GM12873 (cell line): ENCODE data around the gene MYLK4.
A peak's percentile ranks its signal among the peaks of the same experiment; 100 is the strongest.

Source experiments
- CTCF ChIP-seq: IDR thresholded peaks from 2 replicates; pipeline ENCODE4 v1.5.1; 2012; ENCODE audit warnings: low read depth, mild to moderate bottlenecking, moderate library complexity, low read length, control low read depth; ENCODE audit not compliant: insufficient read depth; ENCODE audit errors: missing control alignments

Gene MYLK4

GRCh38 chr6:2794171-2794730, 43.5 kb upstream of the MYLK4 start:
- TF ChIP-seq CTCF: no peak

- no peak for TF ChIP-seq CTCF
Observed at GRCh38 chr6:2793534-2794151, 42.9 kb upstream of the MYLK4 start.

GRCh38 chr6:2792330-2793110, 41.8 kb upstream of the MYLK4 start:
- no peak for TF ChIP-seq CTCF

GRCh38 chr6:2791450-2791974, 40.8 kb upstream of the MYLK4 start:
- no peak for TF ChIP-seq CTCF

- TF ChIP-seq CTCF: peak; percentile 73
Observed at GRCh38 chr6:2790588-2791449, 40.1 kb upstream of the MYLK4 start.

- no peak for TF ChIP-seq CTCF
Observed at GRCh38 chr6:2786269-2786668, 35.5 kb upstream of the MYLK4 start.

GRCh38 chr6:2784930-2785329, 34.2 kb upstream of the MYLK4 start:
- TF ChIP-seq CTCF: no peak
